SKM-1 (cell line): Measurements from ENCODE around the gene SERP2.

Experiments
- DNase-seq: peaks from one replicate; lab custom pipeline; 2025; ENCODE audit not compliant: unreplicated experiment; lab: John Stamatoyannopoulos, UW

SERP2 gene

DNA sequence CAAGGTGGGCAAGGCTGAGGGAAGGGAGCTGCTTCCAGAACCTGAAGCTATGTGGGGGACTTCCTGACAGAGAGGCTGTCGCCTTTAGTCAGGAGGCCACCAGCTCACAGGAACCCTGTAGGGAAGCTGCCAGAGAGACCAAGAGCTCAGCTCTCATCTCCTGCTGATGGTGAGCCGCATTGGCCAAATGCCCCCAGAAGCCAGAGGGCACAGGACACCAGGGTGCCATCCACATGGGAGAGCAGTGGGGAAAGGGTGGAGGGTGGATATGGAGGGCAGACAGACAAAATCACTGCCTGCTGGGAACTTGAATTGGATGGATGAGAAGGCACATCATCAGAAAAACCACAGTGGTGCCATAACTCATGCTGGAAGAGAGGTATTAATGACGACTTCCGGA, 36.0 kb downstream of the SERP2 start:
- DNase-seq: no peak

DNA sequence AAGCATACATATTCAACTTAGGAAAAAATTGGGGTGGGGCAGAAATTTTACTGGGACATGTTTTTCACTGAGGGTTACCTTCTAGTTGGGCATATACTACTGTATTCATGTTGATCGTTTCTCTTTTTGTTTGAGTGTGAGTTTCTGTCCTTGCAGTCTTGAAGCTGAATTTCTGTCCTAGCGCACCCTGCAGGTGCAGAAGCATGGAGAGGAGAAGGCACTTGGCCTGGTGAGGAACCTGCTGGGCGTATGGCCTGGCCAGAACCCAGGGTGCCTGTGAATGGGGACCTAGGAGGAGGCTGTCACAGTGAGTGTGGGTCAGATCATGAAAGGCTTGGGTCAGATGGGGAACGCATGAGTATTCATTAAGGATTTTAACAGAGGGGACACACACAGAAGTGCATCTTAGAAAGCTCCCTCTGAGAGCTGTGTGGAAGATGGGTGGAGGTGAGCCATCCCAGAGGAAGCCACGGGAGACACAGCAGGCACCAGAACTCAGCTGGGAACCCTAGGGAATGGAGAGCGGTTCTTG, 36.8 kb downstream of the SERP2 start:
- no peak for DNase-seq

DNA sequence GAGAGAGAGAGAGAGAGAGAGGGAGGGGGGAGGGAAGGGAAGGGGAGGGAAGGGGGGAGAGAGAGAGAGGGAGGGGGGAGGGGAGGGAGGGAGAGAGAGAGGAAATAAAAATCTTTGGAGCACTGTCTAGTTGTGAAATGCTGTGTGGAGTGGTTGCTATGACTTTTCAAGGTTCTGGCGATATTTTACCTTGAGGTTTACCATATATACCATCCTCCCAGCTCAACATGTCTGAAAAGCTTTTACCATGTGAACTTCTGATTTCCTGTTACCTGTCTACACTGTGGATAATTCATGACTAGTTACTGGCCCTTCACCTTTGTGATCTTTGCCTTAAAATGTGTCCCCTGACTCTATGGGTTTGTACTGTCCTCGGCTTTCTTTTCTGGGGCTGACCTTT, 38.2 kb downstream of the SERP2 start:
- DNase-seq: no peak

DNA sequence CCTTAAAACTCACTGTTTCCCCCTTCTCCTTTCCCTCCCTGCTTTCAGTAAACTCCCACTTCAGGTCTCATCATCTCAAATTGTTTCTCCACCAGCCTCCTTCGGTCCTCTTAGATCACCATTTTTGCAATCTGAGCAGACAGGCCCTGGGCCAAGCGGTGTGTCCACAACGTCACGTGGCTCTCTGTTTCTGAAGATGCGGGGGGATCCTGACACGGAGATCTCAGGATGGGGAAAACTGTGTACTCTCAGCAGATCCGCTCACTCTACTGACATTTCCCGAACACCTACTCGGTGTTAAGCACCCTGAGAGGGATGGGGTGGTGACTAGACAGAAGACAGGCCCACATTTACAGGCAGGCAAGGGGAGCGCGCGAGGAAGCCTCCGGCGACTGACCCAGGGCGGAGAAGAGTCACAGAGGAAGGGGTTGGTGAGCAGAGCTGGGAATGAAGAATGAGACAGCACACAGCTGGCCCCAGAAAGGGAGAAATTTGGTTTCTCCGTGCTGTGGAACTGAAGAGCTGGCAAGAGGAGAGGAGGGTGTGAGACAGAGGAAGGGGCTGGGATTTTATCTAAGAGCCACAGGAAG, 38.8 kb downstream of the SERP2 start:
- DNase-seq: no peak

DNA sequence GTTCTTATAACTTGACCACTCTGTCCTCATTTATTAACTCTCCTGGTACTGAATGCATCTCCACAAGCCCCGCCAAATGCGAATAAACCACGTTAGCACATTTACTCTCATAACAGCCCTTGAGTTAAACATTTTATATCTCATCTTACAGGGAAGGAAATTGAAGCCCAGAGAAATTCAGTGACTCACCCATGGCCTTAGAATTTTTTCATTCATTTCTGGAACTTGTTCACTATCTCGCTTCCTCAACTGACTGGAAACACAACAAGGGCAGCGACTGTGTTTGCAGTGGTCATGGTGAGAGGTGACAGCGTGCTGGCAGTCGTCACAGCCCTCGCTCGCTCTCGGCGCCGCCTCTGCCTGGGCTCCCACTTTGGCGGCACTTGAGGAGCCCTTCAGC, 39.5 kb downstream of the SERP2 start:
- no peak for DNase-seq

DNA sequence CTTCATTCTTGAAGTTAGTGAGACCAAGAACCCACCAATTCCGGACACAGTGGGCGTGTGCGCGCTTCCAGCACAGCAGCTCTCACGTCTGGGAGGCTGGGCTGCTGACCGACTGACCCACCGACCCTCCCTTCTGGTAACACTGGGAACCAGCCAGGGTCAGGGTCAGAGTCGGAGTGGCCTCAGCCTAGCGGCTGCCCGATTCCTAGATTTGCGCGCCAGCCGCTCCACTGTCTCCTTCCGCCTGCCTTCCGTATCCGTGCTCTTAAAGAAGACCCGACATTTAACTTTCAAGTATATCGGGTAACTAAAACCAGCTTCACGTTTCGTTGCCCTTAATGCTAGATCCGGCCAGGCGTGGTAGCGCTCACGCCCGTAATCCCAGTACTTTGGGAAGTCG, 41.1 kb downstream of the SERP2 start:
- DNase-seq: no peak

DNA sequence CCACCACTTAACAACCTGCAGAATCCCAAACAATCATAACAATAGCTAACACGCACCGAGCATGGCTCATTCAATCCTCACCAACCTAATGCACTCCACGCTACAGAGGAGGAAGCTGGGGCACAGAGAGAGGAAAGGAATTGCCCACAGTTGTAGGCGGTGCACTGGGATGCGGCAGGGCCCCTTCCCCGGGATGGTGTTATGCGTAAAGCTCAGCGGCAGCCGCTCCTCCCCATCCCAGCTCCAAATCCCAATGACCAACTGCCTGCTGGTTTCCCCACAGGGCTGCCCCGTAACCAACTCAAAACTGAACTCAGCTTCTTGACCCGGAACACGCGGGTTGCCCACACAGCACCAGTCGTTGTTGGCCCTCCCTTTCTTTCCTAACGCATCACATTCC, 42.2 kb downstream of the SERP2 start:
- no peak for DNase-seq

DNA sequence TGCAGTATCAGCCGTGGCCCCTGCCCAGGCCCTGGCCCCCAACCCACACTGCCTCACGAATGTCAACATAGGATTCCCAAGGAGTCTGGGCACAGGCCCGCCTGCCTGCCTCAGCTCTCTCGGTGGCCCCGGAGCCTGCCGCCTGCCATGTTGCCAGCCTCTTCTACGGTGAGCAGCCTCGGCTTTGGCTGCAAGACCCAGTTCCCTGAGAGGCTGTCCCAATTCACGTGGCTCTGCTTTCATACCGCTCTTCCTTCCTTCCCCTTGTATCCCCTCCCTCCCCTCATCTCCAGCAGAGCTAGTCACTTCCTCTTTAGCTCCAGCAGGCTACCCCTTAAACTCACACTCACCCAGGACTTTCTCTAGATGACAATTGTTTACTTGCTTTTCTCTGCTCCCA, 42.7 kb downstream of the SERP2 start:
- peak; percentile 73 for DNase-seq

DNA sequence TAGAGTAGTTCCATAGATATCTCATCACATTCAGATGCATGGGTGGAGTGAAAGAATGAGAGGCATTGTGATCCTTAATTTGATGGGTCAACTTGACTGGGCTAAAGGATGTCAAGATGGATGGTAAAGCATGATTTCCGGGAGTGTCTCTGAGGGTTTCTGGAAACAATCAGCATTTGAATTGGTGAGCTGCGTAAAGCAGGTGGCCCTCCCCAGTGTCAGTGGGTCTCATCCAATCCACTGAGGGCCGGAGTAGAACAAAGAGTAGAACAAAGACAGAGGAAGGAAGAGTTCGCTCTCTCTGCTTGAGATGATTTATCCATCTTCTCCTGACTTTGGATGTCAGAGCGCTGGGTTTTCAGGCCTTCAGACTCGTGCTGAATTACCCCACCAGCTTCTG, 43.1 kb downstream of the SERP2 start:
- DNase-seq: no peak

DNA sequence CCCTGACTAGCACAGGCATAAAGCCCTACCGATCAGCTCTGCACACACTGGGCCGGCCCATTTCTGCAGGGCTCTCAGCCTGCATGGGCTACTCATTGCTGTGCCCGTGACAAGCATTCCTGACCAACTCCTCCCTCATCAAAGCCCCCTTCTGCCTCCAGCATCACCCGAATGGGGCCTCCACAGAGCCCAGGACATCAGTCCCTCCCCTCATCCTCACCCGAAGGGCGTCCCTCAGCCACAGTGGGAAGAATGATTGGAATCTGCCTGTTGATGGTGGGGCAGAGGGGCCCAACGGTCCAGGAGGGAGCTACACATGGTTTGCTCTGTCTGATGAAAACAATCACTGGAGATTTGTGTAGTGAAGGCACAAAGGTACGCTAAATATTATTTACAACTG, 43.8 kb downstream of the SERP2 start:
- DNase-seq: no peak

DNA sequence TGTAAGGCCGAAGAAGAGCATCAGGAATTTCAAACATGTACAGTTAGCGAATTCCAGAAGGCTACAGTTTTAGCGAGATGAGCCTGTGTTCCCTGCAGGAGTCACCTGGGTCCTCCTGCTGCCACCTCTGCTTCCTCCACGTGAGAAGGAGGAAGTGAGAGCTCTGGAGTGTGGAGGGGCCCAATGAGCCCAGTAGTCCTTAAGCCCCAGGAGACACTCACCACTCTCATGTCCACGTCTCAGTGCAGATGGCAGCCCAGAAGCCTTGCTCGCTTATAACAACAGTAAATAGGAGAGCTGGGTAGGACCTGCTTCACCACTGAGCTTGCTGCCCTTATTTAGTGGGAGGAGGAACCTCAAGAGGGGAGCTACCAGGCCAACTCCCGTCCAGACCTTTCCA, 44.3 kb downstream of the SERP2 start:
- DNase-seq: no peak

DNA sequence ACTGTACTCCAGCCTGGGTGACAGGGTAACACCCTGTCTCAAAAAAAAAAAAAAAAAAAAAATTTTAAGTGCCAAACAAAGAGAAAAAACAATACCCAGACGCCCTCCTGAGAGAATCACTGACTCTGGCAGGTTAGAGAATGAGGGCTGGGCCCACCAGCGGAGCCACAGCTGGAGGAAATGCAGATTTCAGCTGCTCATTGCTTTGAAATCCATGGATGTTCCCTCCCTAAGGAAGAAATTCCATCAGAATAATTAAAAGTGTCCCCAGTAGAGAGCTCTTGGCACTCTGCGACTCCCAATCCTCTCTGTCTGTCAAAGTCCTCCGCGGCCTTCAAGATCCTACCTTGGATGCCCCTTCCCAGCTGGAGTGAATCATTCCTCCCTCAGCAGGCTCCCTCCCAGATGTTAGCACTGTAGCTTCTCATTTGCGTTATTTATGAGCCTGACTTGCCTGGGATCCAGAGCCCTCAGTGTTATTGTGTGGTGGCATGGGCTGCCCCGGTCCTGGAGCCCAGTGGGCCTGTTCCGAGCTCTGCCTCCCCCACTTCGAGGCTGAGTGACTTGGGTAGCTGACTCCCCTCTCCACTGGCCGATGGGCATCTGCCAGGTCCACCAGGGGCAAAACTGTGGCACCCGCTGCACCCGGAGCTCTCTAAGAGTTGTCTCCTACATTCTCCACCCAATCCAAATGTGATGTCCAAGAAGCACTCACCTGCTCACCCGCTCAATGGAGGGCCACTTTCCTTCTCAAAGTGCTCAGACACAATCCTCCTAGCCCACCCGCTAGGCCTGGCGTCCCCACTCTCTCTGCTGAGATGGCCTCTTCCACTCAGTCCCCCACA, 47.0 kb downstream of the SERP2 start:
- DNase-seq: no peak

DNA sequence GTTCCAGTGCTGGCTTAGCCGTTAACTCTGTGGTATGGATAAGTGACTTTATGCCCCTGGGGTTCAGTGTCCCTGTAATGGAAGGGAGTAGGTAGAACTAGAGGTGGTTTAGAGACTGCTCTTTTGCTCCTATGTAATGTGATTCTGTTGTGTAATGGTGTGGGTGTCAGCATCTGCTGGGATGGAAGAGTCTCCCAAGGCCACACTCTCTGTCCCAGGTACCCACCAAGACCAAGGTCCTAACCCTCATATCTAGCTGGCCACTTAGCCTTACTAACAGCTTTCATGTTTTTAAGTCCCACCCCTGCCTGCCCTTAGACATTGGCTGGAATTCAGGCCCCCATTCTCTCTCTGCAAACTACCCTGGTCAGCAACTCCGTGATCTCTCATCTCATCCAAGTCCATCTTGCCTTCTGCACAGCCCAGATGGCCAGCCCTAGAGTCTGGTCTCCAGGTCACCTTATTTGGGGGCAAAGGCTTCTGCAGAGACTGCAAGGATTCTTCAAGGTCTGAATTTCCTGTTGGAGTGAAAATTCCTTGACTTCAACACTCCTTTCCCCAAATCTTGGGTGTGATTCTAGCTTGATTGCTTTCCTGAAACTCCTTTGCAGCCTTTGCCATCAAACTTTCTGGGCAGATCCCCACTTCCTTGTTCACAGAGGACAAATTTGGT, 48.4 kb downstream of the SERP2 start:
- no peak for DNase-seq

DNA sequence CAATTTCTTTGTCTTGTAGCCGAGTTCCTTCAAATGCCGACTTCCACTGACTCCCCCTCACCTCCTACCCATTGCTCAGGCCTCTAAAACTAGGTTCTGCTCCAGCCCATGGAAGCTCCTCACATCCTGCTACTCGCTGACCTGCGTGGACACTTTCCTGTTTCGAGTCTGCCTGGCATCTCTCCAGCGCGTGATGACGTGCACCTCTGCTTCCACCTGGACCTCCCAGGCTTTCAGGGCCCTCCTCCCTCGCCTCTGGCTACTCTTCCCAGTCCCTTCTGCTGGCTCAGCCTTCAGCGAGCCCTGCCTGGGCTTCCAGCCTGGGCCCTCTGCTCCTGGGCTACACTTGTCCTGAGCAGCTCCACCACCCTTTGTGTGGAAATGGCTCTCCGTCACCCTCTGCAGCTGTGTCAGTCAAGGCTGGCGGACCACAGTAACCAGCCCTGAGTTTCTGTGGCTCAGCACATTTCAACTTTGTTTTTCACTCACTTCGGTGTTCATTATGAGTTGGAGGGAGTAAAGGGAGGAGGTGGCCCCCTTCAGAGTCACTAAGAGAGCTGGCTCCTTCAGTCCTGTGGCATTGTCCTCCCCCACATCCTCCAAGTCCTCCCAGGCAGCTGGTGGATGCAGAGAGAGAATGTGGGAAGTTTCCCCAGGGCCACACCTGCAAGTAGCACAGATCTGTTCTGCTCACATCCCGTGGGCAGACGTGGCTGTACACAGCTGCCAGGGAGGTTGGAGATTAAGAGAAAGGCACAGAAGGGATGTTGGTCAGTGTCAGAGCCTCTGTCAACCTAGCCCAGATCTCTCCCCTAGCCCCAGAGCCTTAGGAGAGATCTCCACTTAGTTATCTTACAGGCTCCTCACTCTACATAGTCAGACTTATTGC, 49.4 kb downstream of the SERP2 start:
- DNase-seq: no peak

DNA sequence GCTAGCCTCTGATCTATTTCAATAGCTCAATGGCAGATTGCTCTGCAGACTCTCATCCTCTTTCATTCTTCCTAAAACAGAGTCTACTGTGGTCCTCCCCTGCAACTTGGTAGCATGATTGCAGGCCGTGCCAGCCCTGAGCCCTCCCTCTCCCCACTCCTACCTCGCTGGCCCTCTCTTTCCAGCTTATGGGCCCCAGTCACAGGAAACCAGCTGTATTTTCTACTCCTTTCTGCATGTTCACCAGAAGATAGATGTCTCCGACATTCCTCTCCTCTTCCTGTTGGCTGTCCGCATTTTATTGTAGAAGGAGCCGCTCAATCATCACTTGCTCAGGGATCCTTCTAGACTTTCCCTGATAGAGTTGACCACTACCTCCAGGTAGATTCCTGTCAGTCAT, 50.2 kb downstream of the SERP2 start:
- DNase-seq: no peak

DNA sequence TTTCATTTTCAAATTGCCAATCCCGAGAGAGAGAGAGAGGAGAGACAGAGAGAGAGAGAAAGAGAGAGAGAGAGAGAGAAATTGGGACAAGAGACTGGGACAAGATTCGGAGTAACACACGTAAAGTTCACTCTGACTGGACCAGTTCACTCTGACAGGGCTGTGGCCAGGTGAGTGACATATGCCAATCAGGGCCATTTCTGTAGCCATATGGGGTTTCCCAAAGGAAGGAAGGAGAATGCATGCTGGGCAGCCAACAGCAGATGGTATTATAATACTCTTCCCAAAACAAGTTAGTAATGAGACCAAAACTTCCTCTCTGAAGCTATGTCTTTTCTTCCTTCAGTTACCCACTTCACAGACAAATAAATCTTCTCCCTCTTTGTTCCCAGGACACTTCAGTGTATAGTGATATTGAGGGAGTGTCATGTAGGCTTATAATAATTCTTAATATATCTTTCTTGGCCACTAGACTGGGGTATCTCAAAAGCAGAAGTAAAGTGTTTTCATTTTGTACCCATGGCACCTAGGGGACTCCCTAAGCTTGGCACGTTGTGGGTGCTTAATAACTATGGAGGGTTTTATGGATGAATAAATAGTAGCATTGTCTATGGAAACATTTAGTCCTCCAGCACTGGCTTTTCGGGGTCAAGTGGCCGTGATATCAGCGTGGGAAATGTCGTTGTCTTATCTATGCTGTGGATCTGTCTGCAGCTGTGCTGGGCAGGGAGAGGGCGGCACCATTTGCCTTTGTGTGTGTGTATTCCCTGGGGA, 51.6 kb downstream of the SERP2 start:
- no peak for DNase-seq

DNA sequence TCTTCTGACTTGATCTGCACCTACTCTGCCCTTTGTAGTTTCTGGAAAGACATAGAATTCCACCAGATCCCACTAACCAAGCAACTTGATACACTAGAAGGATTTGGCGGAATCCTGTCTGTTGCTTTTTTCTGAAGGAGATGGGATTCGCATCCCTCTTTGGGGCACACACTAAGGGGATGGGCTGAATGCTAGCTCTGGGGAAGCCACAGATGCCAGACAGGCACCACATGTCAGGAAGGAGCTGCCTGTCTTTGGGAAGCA, 52.1 kb downstream of the SERP2 start:
- no peak for DNase-seq

DNA sequence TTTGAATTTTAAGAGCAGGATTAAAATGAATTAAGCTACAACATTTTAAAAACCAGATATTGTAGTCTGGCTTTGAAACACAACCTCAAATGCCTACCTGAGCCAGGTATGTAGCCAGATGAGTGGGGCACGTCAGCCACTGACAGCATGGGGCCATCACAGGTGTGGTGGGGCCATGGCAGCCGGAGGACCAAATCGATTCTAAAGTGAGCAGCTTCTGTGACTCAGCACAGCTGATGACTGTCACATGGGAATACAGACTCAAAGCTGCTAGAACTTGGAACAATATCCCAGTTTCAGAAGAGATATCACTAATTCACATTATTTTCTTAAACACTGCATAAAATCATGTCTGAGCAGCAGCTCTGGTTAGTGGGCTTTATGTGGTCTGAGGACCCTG, 52.8 kb downstream of the SERP2 start:
- DNase-seq: no peak

DNA sequence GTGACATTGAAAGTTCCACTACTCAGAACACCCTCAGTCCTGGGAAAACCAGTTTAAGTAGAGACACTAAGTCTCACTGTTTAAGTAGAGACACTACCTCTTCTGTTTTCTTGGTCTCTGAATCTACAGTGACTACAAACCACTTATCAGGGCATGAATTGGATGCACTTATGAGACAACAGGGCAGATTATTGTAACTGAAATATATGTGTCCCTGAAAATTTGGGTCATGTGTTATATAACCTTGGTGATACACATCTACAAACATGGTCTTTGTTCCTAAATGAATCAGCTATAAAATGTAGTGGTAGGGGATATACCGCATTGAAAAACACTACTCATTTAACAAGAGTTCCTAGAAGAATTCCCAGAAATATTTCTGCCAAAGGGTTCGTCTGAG, 55.7 kb downstream of the SERP2 start:
- no peak for DNase-seq

DNA sequence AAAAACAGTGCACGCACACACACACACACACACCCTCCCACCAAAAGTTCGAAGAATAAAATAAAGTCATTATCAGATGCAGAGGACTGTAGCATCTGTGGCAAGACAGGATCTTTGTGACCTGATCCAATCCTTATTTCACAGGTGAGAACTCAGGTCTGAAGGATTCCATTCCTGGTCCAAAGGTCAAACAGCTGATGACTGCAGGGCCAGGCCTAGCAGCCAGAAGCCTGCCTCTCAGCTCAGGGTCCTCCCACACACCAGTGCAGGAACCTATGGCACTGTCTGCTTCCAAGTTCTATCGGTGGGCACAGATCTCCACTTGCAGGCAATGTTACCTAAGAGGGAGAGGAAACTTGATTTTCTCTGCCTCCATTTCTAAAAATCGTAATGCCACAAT, 57.5 kb downstream of the SERP2 start:
- no peak for DNase-seq

DNA sequence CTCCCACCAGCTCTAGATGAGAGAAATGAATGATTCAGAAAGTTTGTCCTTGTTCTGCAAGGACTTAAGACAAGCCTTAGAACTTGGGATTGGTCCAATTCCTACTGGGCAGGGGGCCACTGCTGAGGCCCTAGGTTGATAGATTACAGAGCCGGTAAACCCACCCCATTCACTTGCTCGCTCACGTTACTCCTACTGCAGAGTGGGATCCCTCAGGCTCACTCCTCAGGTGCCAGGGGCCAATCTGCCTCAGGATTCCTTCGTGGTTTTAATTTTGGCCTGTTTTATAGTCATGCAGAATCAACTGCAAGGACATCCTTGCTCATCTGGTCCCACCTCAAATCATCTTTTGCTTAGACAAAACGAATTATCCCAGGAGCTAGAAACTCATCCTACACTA, 59.0 kb downstream of the SERP2 start:
- no peak for DNase-seq
